GM13977 (cell line): ENCODE results near the gene STARD7.
"Not testable (repeated sequence)": the region's sequence is repeated elsewhere in the genome, so short reads cannot be mapped to it uniquely, and the experiment has no call there.

Source experiments
- DNase-seq: peaks from one replicate; pipeline ENCODE4 v3.0.0; 2012; ENCODE audit warnings: low spot score
- CTCF ChIP-seq: IDR thresholded peaks from 2 replicates; pipeline ENCODE4 v1.5.1; 2012; ENCODE audit warnings: mild to moderate bottlenecking, control low read depth; ENCODE audit not compliant: insufficient read depth; ENCODE audit errors: extremely low read depth, missing control alignments
- in situ Hi-C: fragments of 300-500 bp; cut with MboI; formaldehyde crosslinking; loops from one replicate; pipeline ENCODE4 v1.12.0; 2022; ENCODE audit warnings: low sequenced_read_pairs, low pct_unique_long_range_greater_than_20kb, mixed read lengths, inconsistent platforms; ENCODE audit not compliant: unreplicated experiment

The STARD7 gene

GRCh38 chr2:96142217-96143113 lies 66.2 kb downstream of the STARD7 start:
- in situ Hi-C loops, result no loop called here
- peak; percentile 74 for DNase-seq
- TF ChIP-seq CTCF, result peak; percentile 77

GRCh38 chr2:96141624-96141967 lies 67.0 kb downstream of the STARD7 start:
- DNase-seq, in situ Hi-C loops: not testable (repeated sequence)

- no peak for DNase-seq
- no peak for TF ChIP-seq CTCF
- in situ Hi-C loops, result no loop called here
Observed at GRCh38 chr2:96140941-96141623, 67.5 kb downstream of the STARD7 start.

- no peak for TF ChIP-seq CTCF
- no peak for DNase-seq
- in situ Hi-C loops, result no loop called here
Observed at GRCh38 chr2:96139181-96139758, 69.4 kb downstream of the STARD7 start.

- DNase-seq, result peak; percentile 83
- peak; percentile 76 for TF ChIP-seq CTCF
- in situ Hi-C loops, result no loop called here
Observed at GRCh38 chr2:96138179-96139145, 70.2 kb downstream of the STARD7 start, which contains the start of gene ASTL. ASTL (minus strand) TSS chr2:96138502; CDS start chr2:96138436, 66 bp downstream.

- no peak for DNase-seq
- TF ChIP-seq CTCF, result no peak
- in situ Hi-C loops, result no loop called here
Observed at GRCh38 chr2:96137321-96138178, 71.1 kb downstream of the STARD7 start.
